Activated naive CD4-positive, alpha-beta T cell treated with anti-CD3 and anti-CD28 coated beads for 36 hours (primary cell): Measurements from ENCODE around the gene XRCC6. TPM values are rescaled to one million over a fixed set of nuclear protein-coding genes. Genes with fewer than 3 reads are reported as not detected.
A peak's percentile ranks its signal among the peaks of the same experiment; 100 is the strongest.
"Not testable (repeated sequence)": the region's sequence is repeated elsewhere in the genome, so short reads cannot be mapped to it uniquely, and the experiment has no call there.

Source experiments
- CTCF ChIA-PET: fragments of 350-600 bp; sonication (Branson Sonifier 250); formaldehyde crosslinking; loops from one replicate; lab custom pipeline; 2021; ENCODE audit warnings: antibody characterized with exemption; lab: Charles Lee
- DNase-seq: peaks from one replicate; pipeline ENCODE4 v3.0.0-alpha.2; 2020
- H3K27ac Mint-ChIP-seq: one replicate; pipeline ENCODE4 v1.8.0; 2021; ENCODE audit warnings: mild to moderate bottlenecking, mixed read lengths
- H3K27me3 Mint-ChIP-seq: one replicate; pipeline ENCODE4 v1.8.0; 2021; ENCODE audit warnings: low read depth, mixed read lengths
- H3K36me3 Mint-ChIP-seq: one replicate; pipeline ENCODE4 v1.8.0; 2021; ENCODE audit warnings: low read depth, mixed read lengths
- H3K4me1 Mint-ChIP-seq: one replicate; pipeline ENCODE4 v1.8.0; 2021; ENCODE audit warnings: low read depth, mixed read lengths
- H3K4me3 Mint-ChIP-seq: one replicate; pipeline ENCODE4 v1.8.0; 2021; ENCODE audit warnings: mild to moderate bottlenecking, moderate library complexity, mixed read lengths
- H3K9me3 Mint-ChIP-seq: one replicate; pipeline ENCODE4 v1.8.0; 2021; ENCODE audit warnings: mixed read lengths
- intact Hi-C: fragments of 100-400 bp; cut with micrococcal nuclease; formaldehyde crosslinking; loops from one replicate; pipeline ENCODE4 v1.15.1; 2023
- total RNA-seq, 2 experiments: library from RNA; stranded (reverse); gene quantifications; one replicate each; pipeline ENCODE4 v1.2.3, GENCODE V29; 2021

The XRCC6 gene
- total RNA-seq, 2 experiments from 2014 or later = 424 to 436 TPM

DNA sequence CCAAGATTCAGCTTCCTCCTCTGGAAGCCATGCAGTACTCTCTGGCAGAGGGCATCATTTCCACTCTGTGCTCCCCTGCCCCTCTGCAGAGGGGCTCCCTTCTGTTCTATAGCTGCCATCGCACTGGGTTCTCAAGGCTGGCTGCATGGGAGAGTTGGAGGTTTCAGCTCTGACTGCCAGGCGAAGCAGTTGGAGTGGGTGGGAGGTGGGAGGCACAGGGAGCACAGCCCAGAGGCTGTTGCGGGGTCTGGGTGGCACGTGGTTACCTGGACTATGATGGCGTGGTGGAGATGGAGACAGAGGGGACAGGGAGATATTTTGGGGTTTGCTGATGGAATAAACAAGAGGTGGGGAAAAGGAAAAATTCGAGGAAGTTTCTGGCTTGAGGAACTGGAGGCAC, 36.2 kb upstream of the XRCC6 start:
- H3K4me1 Mint-ChIP-seq = peaks cover 14% of the 10 kb centered on the region
- DNase-seq = no peak
- H3K36me3 Mint-ChIP-seq = peaks cover 14% of the 10 kb centered on the region
- H3K9me3 Mint-ChIP-seq = no peaks in the 10 kb centered on the region
- CTCF ChIA-PET = interaction anchor here (0.5 kb wide), 1 partner anchor 40 kb away, joined by 3 read pairs; no protein-coding TSS in a partner anchor
- intact Hi-C loops = no loop called here
- H3K27me3 Mint-ChIP-seq = no peaks in the 10 kb centered on the region
- H3K4me3 Mint-ChIP-seq = no peak overlapping the region
- H3K27ac Mint-ChIP-seq = no peak overlapping the region

GRCh38 chr22:41585898-41586297, 35.2 kb upstream of the XRCC6 start:
- H3K4me3 Mint-ChIP-seq = no peak overlapping the region
- CTCF ChIA-PET = no interaction called here
- DNase-seq = no peak
- H3K4me1 Mint-ChIP-seq = peaks cover 12% of the 10 kb centered on the region
- H3K27ac Mint-ChIP-seq = no peak overlapping the region
- no peaks in the 10 kb centered on the region for H3K9me3 Mint-ChIP-seq
- intact Hi-C loops = no loop called here
- peaks cover 14% of the 10 kb centered on the region for H3K36me3 Mint-ChIP-seq
- no peaks in the 10 kb centered on the region for H3K27me3 Mint-ChIP-seq

DNA sequence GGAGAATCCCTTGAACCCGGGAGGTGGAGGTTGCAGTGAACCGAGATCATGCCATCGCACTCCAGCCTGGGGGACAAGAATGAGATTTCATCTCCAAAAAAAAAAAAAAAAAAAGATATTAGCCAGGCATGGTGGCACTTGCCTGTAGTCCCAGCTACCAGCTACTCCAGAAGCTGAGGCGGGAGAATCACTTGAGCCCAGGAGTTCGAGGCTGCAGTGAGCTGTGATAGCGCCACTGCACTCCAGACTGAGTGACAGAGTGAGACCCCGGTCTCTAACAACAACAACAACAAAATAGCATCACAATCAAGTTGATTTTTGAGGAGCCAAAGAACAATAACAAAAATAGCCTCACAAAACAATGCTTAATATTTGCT, 33.8 kb upstream of the XRCC6 start:
- intact Hi-C loops = no loop called here
- H3K4me1 Mint-ChIP-seq = peaks cover 12% of the 10 kb centered on the region
- CTCF ChIA-PET = no interaction called here

GRCh38 chr22:41589391-41590241, 31.5 kb upstream of the XRCC6 start, which contains the start of gene PMM1:
Gene PMM1, minus strand, starts transcription at chr22:41589840. Its CDS starts 35 bp downstream, at chr22:41589805.
- peaks cover 12% of the 10 kb centered on the region for H3K4me1 Mint-ChIP-seq
- H3K27ac Mint-ChIP-seq = peak within 1 kb of the TSS; percentile 84
- peak; percentile 100 for DNase-seq
- CTCF ChIA-PET = interaction anchor here (0.5 to 1.5 kb wide), 4 partner anchors 26 to 46 kb away, joined by 3 to 7 read pairs (median 4); partner anchors contain the start of gene POLR3H
- peak within 1 kb of the TSS; percentile 93 for H3K4me3 Mint-ChIP-seq
- intact Hi-C loops = loop anchor here (1.0 to 2.0 kb wide), 7 partner anchors 32 to 638 kb away; partner anchors contain the start of genes DESI1, PHF5A, POLR3H and RANGAP1
- H3K27me3 Mint-ChIP-seq = no peaks in the 10 kb centered on the region
- H3K9me3 Mint-ChIP-seq = no peaks in the 10 kb centered on the region
- H3K36me3 Mint-ChIP-seq = peaks cover 4% of the 10 kb centered on the region

More for the DNA sequence above, 33.8 kb upstream of the XRCC6 start:
- Mint-ChIP-seq H3K27me3 (no peaks in the 10 kb centered on the region), H3K36me3 (peaks cover 13% of the 10 kb centered on the region), H3K27ac (no peak overlapping the region), H3K9me3 (no peaks in the 10 kb centered on the region), H3K4me3 (no peak overlapping the region)
- DNase-seq = no peak

GRCh38 chr22:41593336-41593960, 27.6 kb upstream of the XRCC6 start:
- CTCF ChIA-PET = interaction anchor here (1.0 kb wide), 1 partner anchor 11 kb away, joined by 4 read pairs; no protein-coding TSS in a partner anchor
- intact Hi-C loops, H3K9me3 Mint-ChIP-seq, H3K27ac Mint-ChIP-seq, H3K36me3 Mint-ChIP-seq, H3K4me1 Mint-ChIP-seq, DNase-seq, H3K4me3 Mint-ChIP-seq, H3K27me3 Mint-ChIP-seq: not testable (repeated sequence)

DNA sequence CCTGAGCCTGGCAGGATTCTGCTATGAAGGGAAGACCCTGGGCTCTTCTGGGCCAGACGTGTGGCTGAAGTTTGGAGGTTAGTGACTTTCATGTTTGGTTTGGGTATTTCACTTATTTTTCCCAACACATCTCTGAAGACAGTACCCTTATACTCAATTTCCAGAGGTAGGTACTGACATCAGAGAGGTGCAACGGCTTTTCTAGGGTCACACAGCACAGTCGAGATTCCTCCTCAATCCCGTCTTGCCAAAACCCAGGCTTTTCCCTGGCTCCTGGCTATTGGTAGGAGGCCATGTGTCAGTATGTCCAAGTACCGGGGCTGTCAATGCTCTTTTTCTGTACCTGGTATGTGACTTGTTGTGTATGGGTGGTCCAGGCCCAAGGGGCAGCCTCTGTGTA, 25.4 kb upstream of the XRCC6 start:
- Mint-ChIP-seq H3K36me3 (peaks cover 10% of the 10 kb centered on the region), H3K9me3 (no peaks in the 10 kb centered on the region), H3K4me3 (no peak overlapping the region), H3K27me3 (no peaks in the 10 kb centered on the region), H3K4me1 (no peaks in the 10 kb centered on the region), H3K27ac (no peak overlapping the region)
- intact Hi-C loops = loop anchor here (5.0 kb wide), 1 partner anchor 193 kb away; no protein-coding TSS in a partner anchor
- CTCF ChIA-PET = no interaction called here
- DNase-seq = no peak

DNA sequence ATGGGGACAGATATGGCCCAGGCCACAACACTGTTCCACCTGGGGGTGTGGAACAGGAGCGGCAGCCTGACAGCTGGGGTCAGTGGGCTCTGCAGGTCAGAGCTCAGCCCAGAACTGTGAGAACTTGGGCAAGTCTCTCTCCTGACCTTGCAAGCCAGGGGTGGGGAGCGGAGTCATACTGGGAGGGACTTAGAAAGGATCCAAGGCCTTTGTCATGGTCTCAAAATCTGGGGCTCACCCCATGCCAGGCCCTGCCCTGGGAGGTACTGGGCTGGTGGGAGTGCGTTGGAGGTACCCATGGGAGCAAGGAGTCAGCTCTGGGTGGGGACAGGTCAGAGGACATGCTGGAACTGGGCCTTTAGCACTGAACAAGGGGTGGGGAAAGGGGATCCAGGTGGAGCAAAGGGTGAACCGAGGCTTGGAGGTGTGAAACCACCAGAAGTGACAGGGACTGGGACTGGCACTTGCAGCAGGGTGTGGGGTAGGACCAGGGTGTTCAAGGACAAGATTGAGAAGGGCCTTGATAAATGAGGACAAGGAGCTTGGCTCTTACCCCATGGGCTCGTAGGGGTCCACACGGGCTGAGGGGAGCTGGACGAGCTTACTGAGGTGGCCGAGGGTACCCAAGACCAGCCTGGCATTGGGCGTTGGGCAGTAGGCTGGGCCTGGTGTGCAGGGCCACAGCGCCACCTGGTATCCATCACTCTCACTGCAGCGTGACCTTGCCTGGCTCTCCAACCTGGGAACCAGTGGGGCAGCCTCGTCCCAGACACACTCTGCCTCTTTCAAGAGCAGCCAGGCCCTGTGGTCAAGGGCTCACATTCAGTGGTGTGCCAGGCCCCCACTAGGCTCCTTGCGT, 24.1 kb upstream of the XRCC6 start:
- no peaks in the 10 kb centered on the region for H3K4me1 Mint-ChIP-seq
- H3K27ac Mint-ChIP-seq = no peak overlapping the region
- H3K27me3 Mint-ChIP-seq = no peaks in the 10 kb centered on the region
- DNase-seq = peak; percentile 60
- H3K9me3 Mint-ChIP-seq = no peaks in the 10 kb centered on the region
- intact Hi-C loops = loop anchor here (1.0 to 5.0 kb wide), 2 partner anchors 53 to 195 kb away; partner anchors contain the start of gene POLR3H
- CTCF ChIA-PET = interaction anchor here (0.6 to 2.6 kb wide), 7 partner anchors 9 to 298 kb away, joined by 3 to 10 read pairs (median 4); partner anchors contain the start of gene POLR3H
- H3K36me3 Mint-ChIP-seq = peaks cover 18% of the 10 kb centered on the region
- H3K4me3 Mint-ChIP-seq = no peak overlapping the region

- CTCF ChIA-PET = interaction anchor here (1.1 to 2.6 kb wide), 4 partner anchors 8 to 65 kb away, joined by 3 to 10 read pairs (median 8); partner anchors contain the start of gene POLR3H
- DNase-seq = no peak
- intact Hi-C loops = loop anchor here (1.0 to 5.0 kb wide), 2 partner anchors 53 to 195 kb away; partner anchors contain the start of gene POLR3H
- H3K9me3 Mint-ChIP-seq = no peaks in the 10 kb centered on the region
- H3K4me1 Mint-ChIP-seq = peaks cover 2% of the 10 kb centered on the region
- no peak overlapping the region for H3K4me3 Mint-ChIP-seq
- H3K27ac Mint-ChIP-seq = no peak overlapping the region
- H3K27me3 Mint-ChIP-seq = no peaks in the 10 kb centered on the region
- H3K36me3 Mint-ChIP-seq = peaks cover 23% of the 10 kb centered on the region
Measured at GRCh38 chr22:41597635-41597953, 23.5 kb upstream of the XRCC6 start.

- intact Hi-C loops = loop anchor here (5.0 kb wide), 1 partner anchor 196 kb away; no protein-coding TSS in a partner anchor
- Mint-ChIP-seq H3K9me3 (no peaks in the 10 kb centered on the region), H3K27ac (no peak overlapping the region), H3K36me3 (peaks cover 28% of the 10 kb centered on the region), H3K4me1 (peaks cover 6% of the 10 kb centered on the region), H3K4me3 (no peak overlapping the region), H3K27me3 (no peaks in the 10 kb centered on the region)
- CTCF ChIA-PET = interaction anchor here (1.1 to 2.6 kb wide), 4 partner anchors 8 to 66 kb away, joined by 3 to 10 read pairs (median 8); partner anchors contain the start of gene POLR3H
- DNase-seq = no peak
Measured at GRCh38 chr22:41598081-41598480, 23.0 kb upstream of the XRCC6 start.

- intact Hi-C loops = loop anchor here (5.0 kb wide), 1 partner anchor 197 kb away; no protein-coding TSS in a partner anchor
- no peak overlapping the region for H3K4me3 Mint-ChIP-seq
- no peak overlapping the region for H3K27ac Mint-ChIP-seq
- no peaks in the 10 kb centered on the region for H3K27me3 Mint-ChIP-seq
- H3K9me3 Mint-ChIP-seq = no peaks in the 10 kb centered on the region
- H3K36me3 Mint-ChIP-seq = peaks cover 35% of the 10 kb centered on the region
- no peak for DNase-seq
- CTCF ChIA-PET = interaction anchor here (2.6 kb wide), 1 partner anchor 55 kb away, joined by 10 read pairs; the partner anchor contains the start of gene POLR3H
- H3K4me1 Mint-ChIP-seq = peaks cover 12% of the 10 kb centered on the region
Measured at GRCh38 chr22:41598891-41599635, 22.0 kb upstream of the XRCC6 start.

- H3K27ac Mint-ChIP-seq = no peak overlapping the region
- CTCF ChIA-PET = interaction anchor here (1.1 kb wide), 1 partner anchor 15 kb away, joined by 3 read pairs; no protein-coding TSS in a partner anchor
- H3K4me3 Mint-ChIP-seq = no peak overlapping the region
- peaks cover 24% of the 10 kb centered on the region for H3K4me1 Mint-ChIP-seq
- H3K36me3 Mint-ChIP-seq = peaks cover 53% of the 10 kb centered on the region
- DNase-seq = no peak
- no peaks in the 10 kb centered on the region for H3K9me3 Mint-ChIP-seq
- H3K27me3 Mint-ChIP-seq = no peaks in the 10 kb centered on the region
- intact Hi-C loops = no loop called here
Measured at GRCh38 chr22:41600976-41601375, 20.1 kb upstream of the XRCC6 start.
